DMS 273 treated with DMSO at 0.1 percent for 48 hours (cell line): ENCODE data around the gene C1orf87.

Experiments used
- DNase-seq: peaks from one replicate; lab custom pipeline; 2025; lab: John Stamatoyannopoulos, UW

The C1orf87 gene

GRCh38 chr1:59948990-59949389 lies 124.6 kb downstream of the C1orf87 start:
- DNase-seq, result no peak

- DNase-seq, result peak; percentile 22
These were observed 126.3 kb downstream of the C1orf87 start for GRCh38 chr1:59947047-59947938.

GRCh38 chr1:59945790-59946189 lies 127.8 kb downstream of the C1orf87 start:
- no peak for DNase-seq
